Tibial nerve (tissue), 3 donors: ENCODE data around the gene VPS26C.

Source experiments
- POLR2A ChIP-seq, 2 donors: fragments of 450-650 bp; IDR thresholded peaks; one replicate each; pipeline ENCODE4 v1.6.1; 2017; ENCODE audit warnings: antibody characterized with exemption in 2 of 2, mild to moderate bottlenecking in 2 of 2, moderate library complexity in 2 of 2
- TF ChIP-seq, protein P1 (sequence below), 5 experiments: fragments of 200-600 bp in 3 of 5; fragments of 450-650 bp in 2 of 5; sonication (generic) in 3 of 5; IDR thresholded peaks; one replicate each; pipeline ENCODE4 v1.5.1; 2016 to 2019; ENCODE audit warnings: antibody characterized with exemption in 5 of 5, mild to moderate bottlenecking in 3 of 5, moderate library complexity in 2 of 5

DNA sequence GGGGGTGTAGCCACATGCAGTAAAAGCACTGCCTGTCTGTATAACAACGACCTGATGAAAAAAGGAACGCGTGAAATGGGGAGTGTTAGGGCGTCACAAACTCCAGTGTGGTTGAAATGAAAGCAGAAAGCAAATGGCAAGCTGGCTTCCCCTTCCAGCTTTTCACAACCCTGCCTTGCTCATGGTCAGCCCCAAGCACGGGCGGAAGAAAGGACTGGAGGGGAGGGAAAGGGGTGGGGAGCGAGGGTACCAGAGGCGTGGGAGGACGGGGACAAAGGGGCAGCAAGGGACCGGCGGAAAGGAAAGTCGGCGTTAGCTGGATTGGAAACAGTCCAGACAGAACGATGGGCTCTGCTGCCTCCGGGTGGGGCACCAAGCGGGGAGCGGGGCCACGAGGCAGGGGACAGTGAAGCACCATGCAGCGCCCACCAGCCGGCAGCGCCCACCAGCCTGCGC is 9.6 kb downstream of the VPS26C start:
- TF ChIP-seq, protein P1, sequence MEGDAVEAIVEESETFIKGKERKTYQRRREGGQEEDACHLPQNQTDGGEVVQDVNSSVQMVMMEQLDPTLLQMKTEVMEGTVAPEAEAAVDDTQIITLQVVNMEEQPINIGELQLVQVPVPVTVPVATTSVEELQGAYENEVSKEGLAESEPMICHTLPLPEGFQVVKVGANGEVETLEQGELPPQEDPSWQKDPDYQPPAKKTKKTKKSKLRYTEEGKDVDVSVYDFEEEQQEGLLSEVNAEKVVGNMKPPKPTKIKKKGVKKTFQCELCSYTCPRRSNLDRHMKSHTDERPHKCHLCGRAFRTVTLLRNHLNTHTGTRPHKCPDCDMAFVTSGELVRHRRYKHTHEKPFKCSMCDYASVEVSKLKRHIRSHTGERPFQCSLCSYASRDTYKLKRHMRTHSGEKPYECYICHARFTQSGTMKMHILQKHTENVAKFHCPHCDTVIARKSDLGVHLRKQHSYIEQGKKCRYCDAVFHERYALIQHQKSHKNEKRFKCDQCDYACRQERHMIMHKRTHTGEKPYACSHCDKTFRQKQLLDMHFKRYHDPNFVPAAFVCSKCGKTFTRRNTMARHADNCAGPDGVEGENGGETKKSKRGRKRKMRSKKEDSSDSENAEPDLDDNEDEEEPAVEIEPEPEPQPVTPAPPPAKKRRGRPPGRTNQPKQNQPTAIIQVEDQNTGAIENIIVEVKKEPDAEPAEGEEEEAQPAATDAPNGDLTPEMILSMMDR (IDR thresholded peaks at IDR 0.05) = no peak
- TF ChIP-seq POLR2A (IDR thresholded peaks at IDR 0.05) = no peak
